ENCODE results near the gene OMP.

The OMP gene

DNA sequence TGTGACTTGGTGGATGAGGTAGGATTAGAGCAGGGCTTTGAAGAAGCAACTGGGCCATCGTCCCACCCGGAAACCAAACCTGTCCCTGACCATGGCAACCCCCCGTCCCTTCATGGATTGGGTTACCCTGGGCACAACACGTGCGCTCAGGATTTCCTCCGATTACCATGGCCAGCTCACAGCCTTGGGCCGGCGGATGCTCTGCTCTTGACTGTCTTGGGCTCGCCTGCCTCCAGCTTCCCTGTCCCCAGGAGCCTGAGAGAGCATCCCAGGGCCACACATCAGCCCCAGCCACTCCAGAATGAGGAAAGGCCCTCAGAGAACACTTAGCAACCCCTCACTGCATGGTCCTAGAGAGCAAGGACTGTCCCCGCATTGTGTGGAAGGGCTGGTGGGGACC is 48.2 kb downstream of the OMP start:
- no peaks in the 10 kb centered on the region for H3K9me3 ChIP-seq (ENCODE audit: insufficient read depth, low read depth, low read length)
- peaks cover 74% of the 10 kb centered on the region for H3K4me1 ChIP-seq (ENCODE audit: insufficient read depth, low read length, poor library complexity, severe bottlenecking)
- no peaks in the 10 kb centered on the region for H3K36me3 ChIP-seq (ENCODE audit: insufficient read depth, low read length)
- H3K4me2 ChIP-seq (ENCODE audit: low read depth, low read length, poor library complexity, severe bottlenecking): no peak overlapping the region
- no peak overlapping the region for H3K4me3 ChIP-seq (ENCODE audit: low read length, poor library complexity, severe bottlenecking)
- H3K27me3 ChIP-seq (ENCODE audit: insufficient read depth, low read length, poor library complexity, severe bottlenecking): no peaks in the 10 kb centered on the region
- H3K9ac ChIP-seq (ENCODE audit: low read depth, low read length, poor library complexity, severe bottlenecking): no peak overlapping the region
- no peaks in the 10 kb centered on the region for H3F3A ChIP-seq (ENCODE audit: low read depth)
- no peaks in the 10 kb centered on the region for H3K9me2 ChIP-seq (replicated peaks; ENCODE audit: low read depth, low read length)
- no peaks in the 10 kb centered on the region for H3K79me2 ChIP-seq (ENCODE audit: insufficient read depth, low read length)
- H2AFZ ChIP-seq (ENCODE audit: low read length): no peak overlapping the region
- no peaks in the 10 kb centered on the region for H4K20me1 ChIP-seq (ENCODE audit: insufficient read depth, low read length, poor library complexity, severe bottlenecking)
- TF ChIP-seq CTCF (conservative IDR thresholded peaks at IDR 0.05; ENCODE audit: low read length) (no peak), EZH2phosphoT487 (IDR thresholded peaks at IDR 0.05; ENCODE audit: borderline replicate concordance) (no peak)

GRCh38 chr11:77151804-77152509 is 49.3 kb downstream of the OMP start:
- no peak overlapping the region for H2AFZ ChIP-seq (ENCODE audit: low read length)
- TF ChIP-seq CTCF (conservative IDR thresholded peaks at IDR 0.05; ENCODE audit: low read length) (no peak), EZH2phosphoT487 (IDR thresholded peaks at IDR 0.05; ENCODE audit: borderline replicate concordance) (no peak)
- no peaks in the 10 kb centered on the region for H3K9me3 ChIP-seq (ENCODE audit: insufficient read depth, low read depth, low read length)
- H3K79me2 ChIP-seq (ENCODE audit: insufficient read depth, low read length): no peaks in the 10 kb centered on the region
- H4K20me1 ChIP-seq (ENCODE audit: insufficient read depth, low read length, poor library complexity, severe bottlenecking): no peaks in the 10 kb centered on the region
- no peak overlapping the region for H3K4me3 ChIP-seq (ENCODE audit: low read length, poor library complexity, severe bottlenecking)
- H3K36me3 ChIP-seq (ENCODE audit: insufficient read depth, low read length): no peaks in the 10 kb centered on the region
- peak overlapping the region; percentile 40 for H3K9ac ChIP-seq (ENCODE audit: low read depth, low read length, poor library complexity, severe bottlenecking)
- peaks cover 78% of the 10 kb centered on the region for H3K4me1 ChIP-seq (ENCODE audit: insufficient read depth, low read length, poor library complexity, severe bottlenecking)
- H3K4me2 ChIP-seq (ENCODE audit: low read depth, low read length, poor library complexity, severe bottlenecking): peak overlapping the region; percentile 32
- H3F3A ChIP-seq (ENCODE audit: low read depth): no peaks in the 10 kb centered on the region
- H3K9me2 ChIP-seq (replicated peaks; ENCODE audit: low read depth, low read length): no peaks in the 10 kb centered on the region
- H3K27me3 ChIP-seq (ENCODE audit: insufficient read depth, low read length, poor library complexity, severe bottlenecking): no peaks in the 10 kb centered on the region

DNA sequence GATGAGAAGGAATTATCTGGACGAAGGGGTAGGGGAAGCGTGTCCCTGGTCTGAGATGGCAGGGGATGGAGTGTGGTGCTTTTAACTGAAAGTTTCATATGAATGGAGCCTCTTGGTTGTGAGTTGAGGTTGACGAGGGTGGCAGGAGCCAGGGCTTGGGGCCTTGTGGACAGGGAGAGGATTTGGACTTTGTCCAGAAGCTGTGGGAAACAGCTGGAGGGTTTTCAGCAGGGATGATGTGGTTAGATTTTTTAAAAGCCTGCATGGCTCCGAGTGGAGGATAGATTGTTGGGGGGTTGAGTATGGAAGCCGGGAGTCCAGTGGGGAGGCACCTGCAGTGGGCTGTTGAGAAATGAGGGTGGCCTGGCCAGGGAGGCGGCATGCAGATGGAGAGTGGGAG is 50.2 kb downstream of the OMP start:
- peak overlapping the region; percentile 32 for H3K4me2 ChIP-seq (ENCODE audit: low read depth, low read length, poor library complexity, severe bottlenecking)
- no peaks in the 10 kb centered on the region for H3K36me3 ChIP-seq (ENCODE audit: insufficient read depth, low read length)
- H3K79me2 ChIP-seq (ENCODE audit: insufficient read depth, low read length): no peaks in the 10 kb centered on the region
- no peaks in the 10 kb centered on the region for H4K20me1 ChIP-seq (ENCODE audit: insufficient read depth, low read length, poor library complexity, severe bottlenecking)
- H3K4me3 ChIP-seq (ENCODE audit: low read length, poor library complexity, severe bottlenecking): no peak overlapping the region
- H3K9me2 ChIP-seq (replicated peaks; ENCODE audit: low read depth, low read length): no peaks in the 10 kb centered on the region
- H3K9me3 ChIP-seq (ENCODE audit: insufficient read depth, low read depth, low read length): no peaks in the 10 kb centered on the region
- no peaks in the 10 kb centered on the region for H3F3A ChIP-seq (ENCODE audit: low read depth)
- H2AFZ ChIP-seq (ENCODE audit: low read length): no peak overlapping the region
- H3K4me1 ChIP-seq (ENCODE audit: insufficient read depth, low read length, poor library complexity, severe bottlenecking): peaks cover 78% of the 10 kb centered on the region
- H3K9ac ChIP-seq (ENCODE audit: low read depth, low read length, poor library complexity, severe bottlenecking): peak overlapping the region; percentile 27
- H3K27me3 ChIP-seq (ENCODE audit: insufficient read depth, low read length, poor library complexity, severe bottlenecking): no peaks in the 10 kb centered on the region
- no peak for TF ChIP-seq CTCF (conservative IDR thresholded peaks at IDR 0.05; ENCODE audit: low read length)
- TF ChIP-seq EZH2phosphoT487 (IDR thresholded peaks at IDR 0.05; ENCODE audit: borderline replicate concordance): no peak
